Large intestine (tissue), 3 donors: Measurements from ENCODE around the gene SPOPL. TPM values are rescaled to one million over a fixed set of nuclear protein-coding genes. Genes with fewer than 3 reads are reported as not detected.
"Not testable (repeated sequence)": the region's sequence is repeated elsewhere in the genome, so short reads cannot be mapped to it uniquely, and the experiment has no call there.

Source experiments
- DNase-seq, 2 donors: peaks; one replicate each; pipeline versions ENCODE4 v3.0.0 to v3.0.0-alpha.2; 2013
- H3K27ac ChIP-seq: one replicate; pipeline ENCODE4 v1.5.1; 2013; ENCODE audit warnings: low read length
- H3K27me3 ChIP-seq: 2 replicates; pipeline ENCODE4 v1.6.1; 2013; ENCODE audit warnings: low read length; ENCODE audit not compliant: control insufficient read depth, insufficient read depth
- H3K36me3 ChIP-seq: 2 replicates; pipeline ENCODE4 v1.6.1; 2013; ENCODE audit warnings: low read length; ENCODE audit not compliant: control insufficient read depth, insufficient read depth
- H3K4me1 ChIP-seq: one replicate; pipeline ENCODE4 v1.6.1; 2013; ENCODE audit warnings: low read length; ENCODE audit not compliant: control insufficient read depth, insufficient read depth
- H3K4me3 ChIP-seq: one replicate; pipeline ENCODE4 v1.5.1; 2013; ENCODE audit warnings: low read length
- H3K9me3 ChIP-seq: one replicate; pipeline ENCODE4 v1.6.1; 2013; ENCODE audit warnings: mild to moderate bottlenecking, low read depth, low read length, moderate library complexity; ENCODE audit not compliant: control insufficient read depth
- WGBS: methylation state at CpG from one replicate; pipeline ENCODE4 v1.1.5; 2013; ENCODE audit warnings: low lambda C conversion rate; ENCODE audit not compliant: insufficient coverage; 5-methylcytosine and 5-hydroxymethylcytosine counted together
- polyA plus RNA-seq: library from polyadenylated mRNA; unstranded; fragments of 120-200 nt; gene quantifications from one replicate; pipeline ENCODE4 v1.2.1, GENCODE V29; 2013

The SPOPL gene
- polyA plus RNA-seq, 1 donor, result 21.7 TPM

DNA sequence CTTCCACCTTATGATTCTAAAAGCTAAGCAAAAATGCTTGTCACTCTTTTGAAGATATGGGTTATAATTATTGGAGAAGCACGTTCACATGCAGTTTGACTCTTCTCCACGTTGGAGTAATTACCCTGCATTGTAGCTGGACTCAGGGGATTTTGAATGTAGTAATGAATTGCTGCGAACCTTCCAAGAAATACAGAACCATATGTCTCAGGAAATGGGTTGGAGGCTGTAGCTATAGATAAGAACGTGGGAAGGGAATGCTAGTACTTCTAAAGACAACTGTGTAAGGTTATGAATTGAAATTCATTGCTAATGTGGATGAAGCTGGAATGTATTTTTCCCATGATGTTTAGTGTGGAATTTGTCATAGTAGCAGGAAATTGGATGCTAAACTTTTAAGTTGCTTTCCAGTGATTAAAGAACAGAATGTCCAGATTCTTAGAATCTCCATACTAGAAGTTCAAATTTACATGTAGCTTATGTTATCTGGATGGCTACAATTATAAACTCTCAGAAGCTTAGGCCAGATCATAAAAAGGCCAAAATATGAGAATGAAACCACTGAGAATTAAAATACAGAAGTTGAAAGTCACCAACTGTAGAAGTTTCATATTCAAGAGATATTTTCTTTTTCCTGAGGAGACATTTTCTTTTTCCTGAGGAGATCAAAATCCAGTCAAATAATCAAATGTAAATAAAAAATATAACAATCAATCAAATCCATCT is 27.3 kb upstream of the SPOPL start:
- H3K4me3 ChIP-seq, result no peak overlapping the region
- WGBS, result 80% methylated on average over 3 of the region's 4 CpGs
- no peak for DNase-seq
- no peaks in the 10 kb centered on the region for H3K9me3 ChIP-seq
- no peaks in the 10 kb centered on the region for H3K36me3 ChIP-seq
- H3K27ac ChIP-seq, result no peak overlapping the region
- no peaks in the 10 kb centered on the region for H3K27me3 ChIP-seq
- no peaks in the 10 kb centered on the region for H3K4me1 ChIP-seq

DNA sequence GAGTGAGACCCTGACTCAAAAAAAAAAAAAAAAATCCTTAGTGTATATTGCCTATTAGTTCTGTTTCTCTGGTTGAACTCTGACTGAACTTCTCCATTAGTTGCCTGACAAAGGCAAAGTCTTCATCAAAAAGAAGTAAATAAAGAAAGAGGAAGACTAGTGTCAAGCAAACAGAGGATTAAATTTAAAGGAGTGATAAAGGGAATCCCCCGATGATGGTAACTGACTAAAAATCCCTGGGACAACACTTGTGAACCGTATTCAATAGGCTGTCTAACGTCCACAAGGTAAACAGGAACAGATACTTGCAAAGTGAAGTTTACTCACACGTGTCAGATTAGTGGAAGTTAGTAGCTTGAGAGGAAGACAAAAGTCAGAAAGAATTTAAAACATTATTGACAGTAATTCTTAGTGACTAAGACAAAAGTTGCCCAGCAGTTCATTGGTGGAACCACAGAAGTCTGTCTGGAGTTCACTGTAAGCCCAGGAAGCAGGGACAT is 26.2 kb upstream of the SPOPL start:
- Histone ChIP-seq H3K4me1 (no peaks in the 10 kb centered on the region), H3K9me3 (no peaks in the 10 kb centered on the region), H3K27me3 (no peaks in the 10 kb centered on the region), H3K4me3 (no peak overlapping the region), H3K27ac (no peak overlapping the region), H3K36me3 (no peaks in the 10 kb centered on the region)
- 50% methylated on average over 1 of the region's 4 CpGs for WGBS
- DNase-seq, result no peak

DNA sequence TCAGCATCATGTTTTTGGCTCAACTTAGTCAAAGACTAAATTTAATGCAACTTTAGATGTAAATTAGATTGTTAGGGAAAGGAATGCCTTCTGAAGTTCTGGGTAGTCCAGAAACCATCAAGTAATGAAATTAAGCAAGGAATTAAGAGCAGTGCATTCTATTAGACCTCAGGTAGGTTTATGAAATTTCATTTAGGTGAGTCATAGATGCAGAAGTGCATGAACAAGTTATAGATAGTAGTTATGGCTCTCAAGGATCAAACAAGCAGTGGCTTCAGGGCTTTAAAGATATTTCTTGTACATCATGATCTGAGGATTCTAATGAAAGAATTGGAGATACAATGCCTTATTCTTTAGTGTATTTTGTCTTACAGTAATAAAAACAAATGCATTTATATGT is 25.4 kb upstream of the SPOPL start:
- Histone ChIP-seq H3K27ac (no peak overlapping the region), H3K9me3 (no peaks in the 10 kb centered on the region), H3K4me3 (no peak overlapping the region), H3K4me1 (no peaks in the 10 kb centered on the region), H3K36me3 (no peaks in the 10 kb centered on the region), H3K27me3 (no peaks in the 10 kb centered on the region)
- DNase-seq, result no peak

DNA sequence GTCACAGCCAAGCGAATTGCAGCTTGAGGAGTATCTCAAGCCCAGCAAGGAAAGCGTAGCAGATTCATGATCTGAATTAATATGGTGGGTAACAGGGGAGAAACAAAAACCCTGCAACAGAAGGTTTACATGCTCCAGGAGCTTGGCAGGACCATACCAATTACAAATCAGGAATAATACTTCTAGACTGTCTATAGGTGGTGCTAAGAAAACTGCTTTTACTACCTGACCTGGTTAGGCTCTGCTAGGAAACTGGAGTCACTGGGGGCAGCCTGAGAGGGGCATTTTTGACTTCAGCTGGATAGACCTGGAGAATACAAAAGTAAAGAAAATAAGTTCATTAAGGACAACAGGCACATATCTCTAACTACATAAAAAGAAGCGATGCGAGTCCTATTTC is 24.6 kb upstream of the SPOPL start:
- Histone ChIP-seq H3K27ac (no peak overlapping the region), H3K4me3 (no peak overlapping the region)

DNA sequence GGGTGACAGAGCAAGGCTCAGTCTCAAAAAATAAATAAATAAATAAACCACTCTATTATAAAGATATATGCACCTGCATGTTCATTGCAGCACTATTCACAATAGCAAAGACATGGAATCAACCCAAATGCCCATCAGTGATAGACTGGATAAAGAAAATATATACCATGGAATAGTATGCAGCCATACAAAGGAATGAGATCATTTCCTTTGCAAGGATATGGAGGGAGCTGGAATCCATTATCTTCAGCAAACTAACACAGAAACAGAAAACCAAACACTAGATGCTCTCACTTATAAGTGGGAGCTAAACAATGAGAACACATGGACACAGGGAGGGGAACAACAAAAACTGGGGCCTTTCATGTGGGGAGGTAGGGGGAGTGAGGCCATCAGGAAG is 18.8 kb upstream of the SPOPL start:
- DNase-seq, H3K27ac ChIP-seq, H3K4me1 ChIP-seq, H3K36me3 ChIP-seq, H3K4me3 ChIP-seq, H3K27me3 ChIP-seq, H3K9me3 ChIP-seq: not testable (repeated sequence)

More for the DNA sequence above, 24.6 kb upstream of the SPOPL start:
- no peak for DNase-seq
- 100% methylated on average over 2 of the region's 4 CpGs for WGBS
- no peaks in the 10 kb centered on the region for H3K9me3 ChIP-seq
- no peaks in the 10 kb centered on the region for H3K4me1 ChIP-seq
- no peaks in the 10 kb centered on the region for H3K36me3 ChIP-seq
- no peaks in the 10 kb centered on the region for H3K27me3 ChIP-seq

DNA sequence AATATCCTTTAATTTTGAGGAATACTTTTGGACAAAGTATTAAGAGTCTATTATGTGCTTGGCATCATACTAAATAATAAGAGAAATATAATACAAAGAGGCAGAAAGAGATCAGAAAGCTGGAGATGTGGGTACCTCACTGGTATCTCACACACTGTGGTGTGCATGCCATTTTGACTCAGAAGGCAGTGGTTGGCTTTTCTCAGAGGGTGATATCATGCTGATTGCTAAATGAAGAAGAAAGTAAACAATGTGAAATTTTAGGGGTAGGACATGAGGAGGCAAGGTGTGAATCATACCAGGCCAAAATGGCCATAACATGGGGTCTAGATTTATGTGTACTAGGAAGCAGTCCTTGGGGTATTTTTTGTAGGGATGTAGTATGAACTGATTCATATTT is 16.6 kb upstream of the SPOPL start:
- Histone ChIP-seq H3K9me3 (no peaks in the 10 kb centered on the region), H3K36me3 (no peaks in the 10 kb centered on the region), H3K4me1 (no peaks in the 10 kb centered on the region), H3K4me3 (no peak overlapping the region), H3K27ac (no peak overlapping the region), H3K27me3 (no peaks in the 10 kb centered on the region)
- no peak for DNase-seq

DNA sequence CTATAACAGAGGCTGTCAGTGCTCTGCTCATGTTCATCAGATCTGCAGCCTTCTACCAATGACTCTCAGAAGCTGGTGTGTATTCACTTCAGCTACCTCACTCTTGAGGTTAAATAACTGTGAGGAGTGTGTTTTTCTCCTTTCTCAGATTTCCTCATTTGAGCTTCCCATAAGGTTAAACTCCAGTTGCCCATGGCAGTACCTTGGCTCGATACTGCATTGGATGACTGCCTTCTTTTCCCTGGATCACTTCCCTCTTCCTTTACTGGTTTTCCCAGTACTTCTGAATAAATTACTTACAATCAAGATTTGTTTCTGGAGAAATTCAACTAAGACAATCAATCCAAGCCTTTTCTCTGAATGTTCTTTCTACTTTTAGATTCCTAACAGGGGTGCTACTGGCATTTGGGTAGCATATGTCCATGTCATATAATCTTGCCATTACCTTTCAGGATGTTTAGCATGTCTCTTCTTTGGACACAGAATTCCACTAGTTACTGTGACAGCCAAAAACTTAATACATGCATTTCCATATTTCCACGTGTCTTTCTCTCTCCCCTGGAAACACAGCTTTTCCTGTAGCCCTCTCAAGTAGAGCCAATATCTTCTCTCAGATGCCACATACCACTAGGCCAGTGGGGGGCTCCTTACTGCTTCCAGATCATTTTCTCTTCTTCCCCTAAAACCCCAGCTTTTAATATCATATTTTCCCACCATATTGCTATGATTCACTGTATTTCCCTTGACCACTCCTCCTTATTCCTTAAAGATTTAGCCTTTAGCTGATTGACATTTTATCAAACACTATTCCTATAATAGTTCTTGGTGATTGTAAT is 15.0 kb upstream of the SPOPL start:
- no peaks in the 10 kb centered on the region for H3K27me3 ChIP-seq
- H3K36me3 ChIP-seq, result no peaks in the 10 kb centered on the region
- no peaks in the 10 kb centered on the region for H3K4me1 ChIP-seq
- H3K27ac ChIP-seq, result no peak overlapping the region
- H3K9me3 ChIP-seq, result no peaks in the 10 kb centered on the region
- H3K4me3 ChIP-seq, result no peak overlapping the region
- 72% methylated on average over 2 of the region's 2 CpGs for WGBS
- no peak for DNase-seq

DNA sequence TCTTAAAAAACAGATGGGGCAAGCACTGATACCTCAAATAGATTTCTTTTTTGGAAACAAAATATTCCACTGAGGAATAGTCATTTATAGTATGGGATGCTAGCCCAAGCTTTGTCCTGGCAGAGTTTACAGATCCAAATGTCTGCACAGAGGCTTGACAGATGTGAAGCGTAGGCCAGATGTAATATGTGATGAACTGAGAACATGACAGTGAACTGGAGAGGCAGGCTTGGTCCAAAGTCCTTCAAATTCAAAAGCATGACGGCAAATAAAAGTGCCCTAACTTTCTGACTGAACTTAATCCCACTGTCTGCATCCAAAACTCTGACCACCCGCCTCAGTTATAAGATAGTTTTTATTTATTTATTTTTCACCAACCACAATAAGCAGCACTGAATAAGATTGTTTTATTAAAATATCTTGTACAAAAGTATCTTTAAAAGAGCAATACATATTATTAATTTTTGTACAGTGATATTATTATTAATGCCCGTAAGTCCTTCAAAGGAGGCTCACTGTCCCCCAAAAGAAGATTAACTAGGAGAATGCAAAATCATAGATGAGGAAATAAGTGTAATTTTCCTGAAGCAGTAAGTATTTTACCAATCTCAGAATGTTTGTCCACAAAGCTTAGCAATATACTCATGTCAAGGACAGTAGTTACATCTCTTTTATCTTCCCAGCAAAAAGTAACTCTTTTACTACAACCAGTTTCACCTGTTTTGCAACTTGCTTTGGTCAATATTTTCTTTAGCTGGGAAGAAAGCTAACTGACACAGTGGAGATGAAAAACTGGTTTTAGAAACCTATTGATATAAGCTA is 10.7 kb upstream of the SPOPL start:
- Histone ChIP-seq H3K36me3 (no peaks in the 10 kb centered on the region), H3K9me3 (no peaks in the 10 kb centered on the region), H3K27ac (no peak overlapping the region), H3K4me3 (no peak overlapping the region), H3K4me1 (no peaks in the 10 kb centered on the region), H3K27me3 (no peaks in the 10 kb centered on the region)
- WGBS, result 59% methylated on average over 4 of the region's 4 CpGs
- DNase-seq, result peak in 1 of 2 donors; percentile 48

DNA sequence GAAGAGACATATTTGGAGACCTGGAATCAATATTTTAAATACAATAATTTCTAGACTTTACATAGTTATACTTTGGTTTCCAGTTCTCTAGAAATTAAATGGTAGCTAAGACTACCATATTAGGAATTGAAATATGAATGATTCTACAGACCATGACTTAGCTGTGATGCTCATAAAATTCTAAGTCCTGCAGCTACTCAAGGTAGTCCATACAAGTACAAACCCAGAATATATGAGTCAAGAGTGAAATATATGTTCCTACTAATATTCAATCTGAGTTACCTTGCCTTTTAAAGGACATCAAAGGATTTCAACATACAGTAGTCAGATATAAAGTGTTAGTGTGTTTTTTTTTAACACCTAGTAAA is 10.1 kb upstream of the SPOPL start:
- DNase-seq, result no peak
- Histone ChIP-seq H3K4me1 (no peaks in the 10 kb centered on the region), H3K27ac (no peak overlapping the region), H3K27me3 (no peaks in the 10 kb centered on the region), H3K4me3 (no peak overlapping the region), H3K9me3 (no peaks in the 10 kb centered on the region), H3K36me3 (no peaks in the 10 kb centered on the region)

DNA sequence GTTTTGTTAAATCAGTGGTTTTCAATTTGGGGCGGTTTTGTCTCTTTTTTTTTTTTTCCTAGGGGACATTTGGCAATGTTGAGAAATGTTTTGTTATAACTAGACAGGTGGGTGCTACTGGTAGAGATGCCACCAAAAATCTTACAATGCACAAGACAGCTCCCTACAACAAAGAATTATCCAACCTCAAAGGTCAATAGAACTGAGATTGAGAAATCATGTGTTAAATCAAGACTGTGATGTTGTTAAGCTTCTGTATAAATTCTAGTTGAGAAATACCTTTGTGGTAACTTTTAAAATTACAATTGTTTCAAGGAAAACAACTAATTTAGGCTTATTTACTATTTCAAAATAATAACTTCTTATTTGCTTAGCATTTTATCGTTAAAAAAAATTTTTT is 9.4 kb upstream of the SPOPL start:
- Histone ChIP-seq H3K36me3 (no peaks in the 10 kb centered on the region), H3K27me3 (no peaks in the 10 kb centered on the region), H3K27ac (no peak overlapping the region), H3K9me3 (no peaks in the 10 kb centered on the region), H3K4me1 (no peaks in the 10 kb centered on the region), H3K4me3 (no peak overlapping the region)
- WGBS, result 100% methylated on average over 1 of the region's 2 CpGs
- no peak for DNase-seq
